HepG2 (cell line): ENCODE results near the gene PSMA7. TPM values are rescaled to one million over a fixed set of nuclear protein-coding genes. Genes with fewer than 3 reads are reported as not detected.

ENCODE experiments used
- AGO2 ChIP-seq: fragments of 200-400 bp; formaldehyde crosslinking; optimal IDR thresholded peaks from 2 replicates; pipeline ENCODE3; 2017; ENCODE audit warnings: mild to moderate bottlenecking, low read depth, low read length, moderate library complexity
- AKAP8 ChIP-seq: sonication (generic); formaldehyde crosslinking; IDR thresholded peaks from 2 replicates; pipeline ENCODE4 v1.5.1; 2020; ENCODE audit warnings: mild to moderate bottlenecking, missing genetic modification reagents
- CENPX ChIP-seq: sonication (generic); formaldehyde crosslinking; IDR thresholded peaks from 2 replicates; pipeline ENCODE4 v1.9.0; 2021; ENCODE audit warnings: mild to moderate bottlenecking, missing genetic modification reagents, moderate library complexity
- GLI4 ChIP-seq: sonication (generic); formaldehyde crosslinking; IDR thresholded peaks from 2 replicates; pipeline ENCODE4 v1.5.1; 2020; ENCODE audit warnings: missing genetic modification reagents, mild to moderate bottlenecking, moderate library complexity, borderline replicate concordance
- KLF11 ChIP-seq: IDR thresholded peaks from 2 replicates; pipeline ENCODE4 v1.6.1; 2016; ENCODE audit warnings: missing compliant biosample characterization
- MXD4 ChIP-seq: IDR thresholded peaks from 2 replicates; pipeline ENCODE4 v1.6.1; 2016; ENCODE audit warnings: mild to moderate bottlenecking, missing biosample characterization, missing genetic modification reagents
- PPARG ChIP-seq: conservative IDR thresholded peaks from 2 replicates; pipeline ENCODE4 v1.6.1; 2016; ENCODE audit warnings: missing biosample characterization, missing genetic modification reagents
- SIX1 ChIP-seq: sonication (generic); formaldehyde crosslinking; IDR thresholded peaks from 2 replicates; pipeline ENCODE4 v1.4.0; 2020; ENCODE audit warnings: missing genetic modification reagents, borderline replicate concordance
- STAG1 ChIP-seq: sonication (generic); formaldehyde crosslinking; IDR thresholded peaks from 2 replicates; pipeline ENCODE4 v1.4.0; 2020; ENCODE audit warnings: missing genetic modification reagents
- STAT5B ChIP-seq: sonication (generic); formaldehyde crosslinking; IDR thresholded peaks from 2 replicates; pipeline ENCODE4 v1.4.0; 2020; ENCODE audit warnings: missing genetic modification reagents
- TEF ChIP-seq: sonication (generic); formaldehyde crosslinking; IDR thresholded peaks from 2 replicates; pipeline ENCODE4 v1.5.0; 2020; ENCODE audit warnings: missing genetic modification reagents
- YEATS2 ChIP-seq: sonication (generic); formaldehyde crosslinking; IDR thresholded peaks from 2 replicates; pipeline ENCODE4 v1.4.0; 2020; ENCODE audit warnings: missing genetic modification reagents, borderline replicate concordance
- ZBTB1 ChIP-seq: sonication (generic); formaldehyde crosslinking; IDR thresholded peaks from 2 replicates; pipeline ENCODE4 v1.4.0; 2020; ENCODE audit warnings: missing genetic modification reagents, borderline replicate concordance
- ZBTB20 ChIP-seq: sonication (generic); formaldehyde crosslinking; IDR thresholded peaks from 2 replicates; pipeline ENCODE4 v1.8.1; 2023; ENCODE audit warnings: missing genetic modification reagents, low read depth, mild to moderate bottlenecking, borderline replicate concordance
- ZNF17 ChIP-seq: sonication (generic); formaldehyde crosslinking; IDR thresholded peaks from 2 replicates; pipeline ENCODE4 v1.5.0; 2020; ENCODE audit warnings: mild to moderate bottlenecking, missing genetic modification reagents
- ZNF367 ChIP-seq: sonication (generic); formaldehyde crosslinking; IDR thresholded peaks from 2 replicates; pipeline ENCODE4 v1.4.0; 2020; ENCODE audit warnings: missing genetic modification reagents, borderline replicate concordance
- ZNF451 ChIP-seq: sonication (generic); formaldehyde crosslinking; IDR thresholded peaks from 2 replicates; pipeline ENCODE4 v1.5.0; 2020; ENCODE audit warnings: mild to moderate bottlenecking, missing genetic modification reagents
- ZNF460 ChIP-seq: sonication (generic); formaldehyde crosslinking; IDR thresholded peaks from 2 replicates; pipeline ENCODE4 v1.5.1; 2020; ENCODE audit warnings: missing genetic modification reagents, mild to moderate bottlenecking, borderline replicate concordance
- ZNF841 ChIP-seq: sonication (generic); formaldehyde crosslinking; IDR thresholded peaks from 2 replicates; pipeline ENCODE4 v1.8.1; 2023; ENCODE audit warnings: missing genetic modification reagents, borderline replicate concordance
- polyA plus RNA-seq, 8 experiments: library from polyadenylated mRNA; depleted of rRNA in 3 of 8; stranded (reverse) in 7 of 8; unstranded in 1 of 8; fragments of >200 nt; fragmentation: Illumina TruSeq in 4 of 8; extraction: Trizol in 4 of 8; gene quantifications; 2 replicates each; pipeline versions ENCODE4 v1.2.1 to v1.2.3, GENCODE V29; 2011 to 2016; ENCODE audit warnings: low read depth in 4 of 8, missing spikeins in 1 of 8, mixed read lengths in 1 of 8; ENCODE audit not compliant: insufficient read depth in 1 of 8
- total RNA-seq, 5 experiments: library from RNA; depleted of rRNA; stranded (reverse); fragments of >200 nt; fragmentation: Illumina TruSeq; extraction: Trizol; gene quantifications; 2 replicates each; pipeline ENCODE4 v1.2.3, GENCODE V29; 2016; ENCODE audit warnings: low read depth in 1 of 5
- TF ChIP-seq, protein P1 (sequence below): sonication (generic); formaldehyde crosslinking; IDR thresholded peaks from 2 replicates; pipeline ENCODE4 v1.4.0; 2020; ENCODE audit warnings: missing genetic modification reagents
- TF ChIP-seq, protein P2 (sequence below): IDR thresholded peaks from 2 replicates; pipeline ENCODE4 v1.6.1; 2016; ENCODE audit warnings: low read depth, control low read depth
- TF ChIP-seq, protein P3 (sequence below): sonication (generic); formaldehyde crosslinking; IDR thresholded peaks from 2 replicates; pipeline ENCODE4 v1.8.0; 2022; ENCODE audit warnings: missing genetic modification reagents, mild to moderate bottlenecking, moderate library complexity, borderline replicate concordance

The PSMA7 gene
- total and polyA plus RNA-seq, 2 of the 13 experiments (the other 11 are each of a cell fraction or from before 2014, with no cell fraction given), result 531 to 631 TPM

- TF ChIP-seq, protein P1, sequence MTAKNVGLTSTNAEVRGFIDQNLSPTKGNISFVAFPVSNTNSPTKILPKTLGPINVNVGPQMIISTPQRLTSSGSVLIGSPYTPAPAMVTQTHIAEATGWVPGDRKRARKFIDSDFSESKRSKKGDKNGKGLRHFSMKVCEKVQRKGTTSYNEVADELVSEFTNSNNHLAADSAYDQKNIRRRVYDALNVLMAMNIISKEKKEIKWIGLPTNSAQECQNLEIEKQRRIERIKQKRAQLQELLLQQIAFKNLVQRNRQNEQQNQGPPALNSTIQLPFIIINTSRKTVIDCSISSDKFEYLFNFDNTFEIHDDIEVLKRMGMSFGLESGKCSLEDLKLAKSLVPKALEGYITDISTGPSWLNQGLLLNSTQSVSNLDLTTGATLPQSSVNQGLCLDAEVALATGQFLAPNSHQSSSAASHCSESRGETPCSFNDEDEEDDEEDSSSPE (CRISPR knock-in tag), result no peak
- TF ChIP-seq AKAP8 (no peak), ZNF451 (CRISPR knock-in tag) (peak; percentile 70; the same call in 1 of the 2 replicates), STAG1 (CRISPR knock-in tag) (no peak), ZBTB1 (CRISPR knock-in tag) (no peak), AGO2 (peak; percentile 85), TEF (no peak), GLI4 (CRISPR knock-in tag) (no peak), YEATS2 (CRISPR knock-in tag) (no peak; the same call in 1 of the 2 replicates), KLF11 (CRISPR knock-in tag) (0 out of 2 replicates have a peak, but pooled peaks have one; percentile 37), STAT5B (CRISPR knock-in tag) (0 out of 2 replicates have a peak, but pooled peaks have one; percentile 48), ZNF841 (CRISPR knock-in tag) (no peak), MXD4 (CRISPR knock-in tag) (peak; percentile 74; the same call in 1 of the 2 replicates), ZNF17 (CRISPR knock-in tag) (no peak), ZBTB20 (CRISPR knock-in tag) (no peak), SIX1 (CRISPR knock-in tag) (no peak), ZNF460 (CRISPR knock-in tag) (no peak), CENPX (no peak), ZNF367 (CRISPR knock-in tag) (no peak), PPARG (CRISPR knock-in tag) (no peak)
- TF ChIP-seq, protein P2, sequence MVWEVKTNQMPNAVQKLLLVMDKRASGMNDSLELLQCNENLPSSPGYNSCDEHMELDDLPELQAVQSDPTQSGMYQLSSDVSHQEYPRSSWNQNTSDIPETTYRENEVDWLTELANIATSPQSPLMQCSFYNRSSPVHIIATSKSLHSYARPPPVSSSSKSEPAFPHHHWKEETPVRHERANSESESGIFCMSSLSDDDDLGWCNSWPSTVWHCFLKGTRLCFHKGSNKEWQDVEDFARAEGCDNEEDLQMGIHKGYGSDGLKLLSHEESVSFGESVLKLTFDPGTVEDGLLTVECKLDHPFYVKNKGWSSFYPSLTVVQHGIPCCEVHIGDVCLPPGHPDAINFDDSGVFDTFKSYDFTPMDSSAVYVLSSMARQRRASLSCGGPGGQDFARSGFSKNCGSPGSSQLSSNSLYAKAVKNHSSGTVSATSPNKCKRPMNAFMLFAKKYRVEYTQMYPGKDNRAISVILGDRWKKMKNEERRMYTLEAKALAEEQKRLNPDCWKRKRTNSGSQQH (CRISPR knock-in tag), result peak; percentile 84
- TF ChIP-seq, protein P3, sequence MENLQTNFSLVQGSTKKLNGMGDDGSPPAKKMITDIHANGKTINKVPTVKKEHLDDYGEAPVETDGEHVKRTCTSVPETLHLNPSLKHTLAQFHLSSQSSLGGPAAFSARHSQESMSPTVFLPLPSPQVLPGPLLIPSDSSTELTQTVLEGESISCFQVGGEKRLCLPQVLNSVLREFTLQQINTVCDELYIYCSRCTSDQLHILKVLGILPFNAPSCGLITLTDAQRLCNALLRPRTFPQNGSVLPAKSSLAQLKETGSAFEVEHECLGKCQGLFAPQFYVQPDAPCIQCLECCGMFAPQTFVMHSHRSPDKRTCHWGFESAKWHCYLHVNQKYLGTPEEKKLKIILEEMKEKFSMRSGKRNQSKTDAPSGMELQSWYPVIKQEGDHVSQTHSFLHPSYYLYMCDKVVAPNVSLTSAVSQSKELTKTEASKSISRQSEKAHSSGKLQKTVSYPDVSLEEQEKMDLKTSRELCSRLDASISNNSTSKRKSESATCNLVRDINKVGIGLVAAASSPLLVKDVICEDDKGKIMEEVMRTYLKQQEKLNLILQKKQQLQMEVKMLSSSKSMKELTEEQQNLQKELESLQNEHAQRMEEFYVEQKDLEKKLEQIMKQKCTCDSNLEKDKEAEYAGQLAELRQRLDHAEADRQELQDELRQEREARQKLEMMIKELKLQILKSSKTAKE, result 0 out of 2 replicates have a peak, but pooled peaks have one; percentile 18
Observed at GRCh38 chr20:62143957-62144825, 997 bp upstream of the PSMA7 start (continued).
